Hepatocyte (in vitro differentiated cells): Measurements from ENCODE around the gene INSL3.

Experiments
- CTCF ChIP-seq: fragments of 200-600 bp; sonication (generic); IDR thresholded peaks from 2 replicates; pipeline ENCODE4 v1.5.1; 2016; ENCODE audit warnings: antibody characterized with exemption, mild to moderate bottlenecking; ENCODE audit not compliant: poor library complexity
- EZH2phosphoT487 ChIP-seq: fragments of 200-600 bp; sonication (generic); IDR thresholded peaks from one replicate; pipeline ENCODE4 v1.6.1; 2018; ENCODE audit warnings: antibody characterized with exemption, mild to moderate bottlenecking, low read depth, moderate library complexity; ENCODE audit not compliant: unreplicated experiment, severe bottlenecking

- no peak for TF ChIP-seq CTCF
- no peak for TF ChIP-seq EZH2phosphoT487
These were observed 14.1 kb upstream of the INSL3 start for GRCh38 chr19:17835182-17836006.
